Activated CD8-positive, alpha-beta memory T cell treated with anti-CD3 and anti-CD28 coated beads, Interleukin-2, amount 10 ng/mL, durations not matched to agents 7 days and 5 days (primary cell): ENCODE data around the gene KRTAP10-2. TPM values are rescaled to one million over a fixed set of nuclear protein-coding genes. Genes with fewer than 3 reads are reported as not detected.

Experiments used
- ATAC-seq: fragments of 150-1000 bp; cut with Tn5 transposase; one replicate; pipeline ENCODE4 v1.10.0; 2021; ENCODE audit warnings: moderate library complexity
- CTCF ChIA-PET: fragments of 350-600 bp; sonication (Branson Sonifier 250); formaldehyde crosslinking; loops from one replicate; lab custom pipeline; 2021; ENCODE audit warnings: antibody characterized with exemption; lab: Charles Lee
- DNase-seq: peaks from one replicate; pipeline ENCODE4 v3.0.0-alpha.2; 2020
- H3K27ac Mint-ChIP-seq: one replicate; pipeline ENCODE4 v1.8.0; 2021; ENCODE audit warnings: mild to moderate bottlenecking, mixed read lengths
- H3K27me3 Mint-ChIP-seq: one replicate; pipeline ENCODE4 v1.8.0; 2021; ENCODE audit warnings: mixed read lengths
- H3K36me3 Mint-ChIP-seq: one replicate; pipeline ENCODE4 v1.8.0; 2021; ENCODE audit warnings: mild to moderate bottlenecking, mixed read lengths
- H3K4me1 Mint-ChIP-seq: one replicate; pipeline ENCODE4 v1.8.0; 2021; ENCODE audit warnings: mixed read lengths
- H3K4me3 Mint-ChIP-seq: one replicate; pipeline ENCODE4 v1.8.0; 2021; ENCODE audit warnings: mild to moderate bottlenecking, moderate library complexity, mixed read lengths
- H3K9me3 Mint-ChIP-seq: one replicate; pipeline ENCODE4 v1.8.0; 2022; ENCODE audit warnings: low read depth, mixed read lengths
- total RNA-seq, 2 experiments: library from RNA; stranded (reverse); gene quantifications; one replicate each; pipeline ENCODE4 v1.2.3, GENCODE V29; 2021

KRTAP10-2 gene
- total RNA-seq, 2 experiments from 2014 or later: not detected

DNA sequence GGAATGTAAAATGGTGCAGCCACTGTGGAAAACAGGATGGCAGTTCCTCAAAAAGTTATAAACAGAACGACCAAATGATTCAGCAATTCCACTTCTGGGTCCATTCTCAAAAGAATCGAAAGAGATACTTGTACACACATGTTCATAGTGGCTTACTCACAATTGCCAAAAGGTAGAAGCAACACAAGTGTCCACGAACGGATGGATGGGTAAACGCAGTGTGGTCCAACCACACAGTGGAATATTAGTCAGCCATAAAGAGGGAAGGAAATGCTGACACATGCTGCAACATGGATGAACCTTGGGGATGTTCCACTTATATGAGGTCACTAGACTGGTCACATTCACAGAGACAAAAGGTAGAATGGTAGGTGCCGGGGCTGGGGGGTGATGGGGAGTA, 16.6 kb downstream of the KRTAP10-2 start:
- no peak for ATAC-seq
- no peak overlapping the region for H3K4me3 Mint-ChIP-seq
- no peak for DNase-seq
- peaks cover 2% of the 10 kb centered on the region for H3K27me3 Mint-ChIP-seq
- no peaks in the 10 kb centered on the region for H3K4me1 Mint-ChIP-seq
- no peaks in the 10 kb centered on the region for H3K36me3 Mint-ChIP-seq
- CTCF ChIA-PET: no interaction called here
- no peak overlapping the region for H3K27ac Mint-ChIP-seq
- peaks cover 2% of the 10 kb centered on the region for H3K9me3 Mint-ChIP-seq

DNA sequence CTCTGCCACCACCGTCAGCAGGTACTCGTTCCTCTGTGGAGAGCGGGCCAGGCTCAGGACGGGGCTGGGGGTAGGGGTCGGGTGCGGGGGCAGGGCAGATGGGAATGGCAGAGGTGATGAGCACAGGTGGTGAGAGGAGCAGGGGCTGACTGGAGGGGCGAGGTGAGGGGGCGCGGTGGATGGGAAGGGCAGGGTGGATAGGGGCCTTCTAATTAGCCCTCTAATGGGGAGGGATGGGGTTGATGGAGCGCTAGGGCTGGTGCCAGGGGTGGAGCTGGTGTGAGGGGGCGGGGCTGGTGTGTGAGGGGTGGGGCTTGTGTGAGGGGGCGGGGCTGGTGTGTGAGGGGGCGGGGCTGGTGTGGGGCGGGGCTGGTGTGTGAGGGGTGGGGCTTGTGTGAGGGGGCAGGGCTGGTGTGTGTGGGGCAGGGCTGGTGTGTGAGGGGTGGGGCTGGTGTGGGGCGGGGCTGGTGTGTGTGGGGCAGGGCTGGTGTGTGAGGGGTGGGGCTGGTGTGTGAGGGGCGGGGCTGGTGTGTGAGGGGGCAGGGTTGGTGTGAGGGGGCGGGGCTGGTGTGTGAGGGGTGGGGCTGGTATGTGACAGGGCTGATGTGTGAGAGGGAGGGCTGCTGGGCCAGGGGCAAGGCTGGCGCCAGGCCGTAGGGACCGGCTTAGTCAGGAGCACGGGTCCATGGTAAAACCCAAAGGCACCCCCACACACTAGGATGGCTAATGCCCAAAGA, 17.2 kb downstream of the KRTAP10-2 start:
- no peak for DNase-seq
- H3K4me1 Mint-ChIP-seq: no peaks in the 10 kb centered on the region
- H3K4me3 Mint-ChIP-seq: no peak overlapping the region
- ATAC-seq: no peak
- H3K27ac Mint-ChIP-seq: no peak overlapping the region
- H3K27me3 Mint-ChIP-seq: peaks cover 2% of the 10 kb centered on the region
- H3K9me3 Mint-ChIP-seq: peaks cover 2% of the 10 kb centered on the region
- CTCF ChIA-PET: no interaction called here
- no peaks in the 10 kb centered on the region for H3K36me3 Mint-ChIP-seq

GRCh38 chr21:44533121-44533890, 18.0 kb downstream of the KRTAP10-2 start:
- H3K9me3 Mint-ChIP-seq: peaks cover 2% of the 10 kb centered on the region
- H3K4me3 Mint-ChIP-seq: no peak overlapping the region
- peaks cover 2% of the 10 kb centered on the region for H3K27me3 Mint-ChIP-seq
- H3K36me3 Mint-ChIP-seq: no peaks in the 10 kb centered on the region
- no peaks in the 10 kb centered on the region for H3K4me1 Mint-ChIP-seq
- DNase-seq: no peak
- ATAC-seq: no peak
- CTCF ChIA-PET: no interaction called here
- H3K27ac Mint-ChIP-seq: no peak overlapping the region

GRCh38 chr21:44532712-44533111, 18.6 kb downstream of the KRTAP10-2 start:
- H3K4me1 Mint-ChIP-seq: no peaks in the 10 kb centered on the region
- no peak overlapping the region for H3K27ac Mint-ChIP-seq
- DNase-seq (no peak), ATAC-seq (no peak)
- H3K36me3 Mint-ChIP-seq: no peaks in the 10 kb centered on the region
- peaks cover 2% of the 10 kb centered on the region for H3K27me3 Mint-ChIP-seq
- H3K4me3 Mint-ChIP-seq: no peak overlapping the region
- CTCF ChIA-PET: no interaction called here
- H3K9me3 Mint-ChIP-seq: peaks cover 2% of the 10 kb centered on the region

GRCh38 chr21:44531606-44532564, 19.4 kb downstream of the KRTAP10-2 start:
- CTCF ChIA-PET: no interaction called here
- Mint-ChIP-seq H3K36me3 (no peaks in the 10 kb centered on the region), H3K27ac (no peak overlapping the region), H3K4me3 (no peak overlapping the region), H3K9me3 (peaks cover 2% of the 10 kb centered on the region), H3K4me1 (no peaks in the 10 kb centered on the region), H3K27me3 (peaks cover 2% of the 10 kb centered on the region)
- DNase-seq: no peak
- no peak for ATAC-seq

DNA sequence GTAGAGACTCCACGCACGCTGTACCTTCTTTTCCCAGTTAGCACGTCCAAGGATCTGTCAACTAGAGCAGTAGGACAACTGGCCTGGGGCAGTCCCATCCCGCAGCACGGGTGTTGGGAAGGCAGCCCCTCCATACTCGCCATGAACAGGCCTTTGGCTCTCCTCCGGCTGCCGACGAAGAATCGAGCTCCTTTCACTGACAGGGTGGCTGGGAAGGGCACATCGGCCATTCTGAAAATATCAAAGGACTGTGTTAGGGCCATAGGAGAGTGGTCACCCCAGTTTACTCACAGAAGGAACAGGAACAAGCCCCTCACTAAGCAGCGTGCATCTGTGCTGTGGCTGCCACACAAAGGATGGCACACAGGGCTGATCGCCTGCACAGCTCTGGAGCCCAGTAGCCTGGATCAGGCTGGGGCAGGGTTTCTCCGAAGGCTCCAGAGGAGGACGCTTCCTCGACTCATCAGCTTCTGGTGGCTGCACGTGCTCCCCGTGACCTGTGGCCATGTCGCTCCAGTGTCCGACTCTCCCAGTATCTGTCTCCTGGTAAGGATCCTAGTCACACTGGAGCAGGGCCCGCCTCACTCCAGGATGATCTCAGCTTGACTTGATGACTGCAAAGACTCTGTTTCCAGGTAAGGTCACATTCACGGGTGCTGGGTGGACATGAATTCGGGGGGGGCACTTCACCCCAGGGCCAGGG, 20.3 kb downstream of the KRTAP10-2 start:
- no peak for DNase-seq
- peaks cover 2% of the 10 kb centered on the region for H3K9me3 Mint-ChIP-seq
- H3K36me3 Mint-ChIP-seq: no peaks in the 10 kb centered on the region
- no peaks in the 10 kb centered on the region for H3K27me3 Mint-ChIP-seq
- no peak for ATAC-seq
- no peak overlapping the region for H3K4me3 Mint-ChIP-seq
- CTCF ChIA-PET: no interaction called here
- H3K27ac Mint-ChIP-seq: no peak overlapping the region
- no peaks in the 10 kb centered on the region for H3K4me1 Mint-ChIP-seq

- CTCF ChIA-PET: no interaction called here
Observed at GRCh38 chr21:44530221-44530902, 20.9 kb downstream of the KRTAP10-2 start.

DNA sequence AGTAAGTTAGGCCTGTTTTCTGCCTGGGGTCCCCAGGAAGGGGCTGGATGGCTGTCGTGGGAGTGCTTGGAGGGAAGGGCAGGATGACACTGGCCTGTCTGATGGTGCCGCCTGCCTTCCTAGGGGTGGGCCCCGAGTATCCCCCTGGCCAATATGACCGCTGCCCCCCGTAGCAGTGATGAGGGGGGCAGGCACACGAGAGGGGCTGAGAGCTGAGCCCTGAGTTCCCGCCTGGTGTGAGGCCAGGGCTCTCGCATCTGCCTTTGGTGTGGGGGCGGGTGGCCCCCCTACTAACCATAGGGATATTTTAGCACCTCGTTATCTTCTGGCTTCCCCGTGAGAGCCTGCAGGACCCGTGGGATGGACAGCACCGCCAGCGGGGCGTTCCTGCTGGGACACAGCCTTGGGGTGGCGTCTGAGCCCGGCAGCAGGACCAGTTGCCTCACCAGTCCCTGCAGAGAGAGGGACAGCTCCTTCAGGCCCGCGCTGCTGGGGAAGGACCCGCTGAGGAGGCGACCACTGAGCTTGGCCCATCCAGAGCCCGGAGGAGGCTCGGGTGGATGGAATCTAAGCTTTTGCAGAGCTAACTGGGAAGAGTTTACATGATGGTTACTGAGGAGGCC, 21.7 kb downstream of the KRTAP10-2 start:
- H3K27me3 Mint-ChIP-seq: no peaks in the 10 kb centered on the region
- ATAC-seq: no peak
- DNase-seq: no peak
- H3K9me3 Mint-ChIP-seq: peaks cover 2% of the 10 kb centered on the region
- CTCF ChIA-PET: no interaction called here
- H3K27ac Mint-ChIP-seq: no peak overlapping the region
- H3K4me1 Mint-ChIP-seq: no peaks in the 10 kb centered on the region
- H3K4me3 Mint-ChIP-seq: no peak overlapping the region
- no peaks in the 10 kb centered on the region for H3K36me3 Mint-ChIP-seq

More at GRCh38 chr21:44530221-44530902, 20.9 kb downstream of the KRTAP10-2 start:
- peaks cover 2% of the 10 kb centered on the region for H3K9me3 Mint-ChIP-seq
- H3K36me3 Mint-ChIP-seq: no peaks in the 10 kb centered on the region
- no peak overlapping the region for H3K27ac Mint-ChIP-seq
- ATAC-seq (no peak), DNase-seq (no peak)
- no peak overlapping the region for H3K4me3 Mint-ChIP-seq
- no peaks in the 10 kb centered on the region for H3K4me1 Mint-ChIP-seq
- H3K27me3 Mint-ChIP-seq: no peaks in the 10 kb centered on the region

DNA sequence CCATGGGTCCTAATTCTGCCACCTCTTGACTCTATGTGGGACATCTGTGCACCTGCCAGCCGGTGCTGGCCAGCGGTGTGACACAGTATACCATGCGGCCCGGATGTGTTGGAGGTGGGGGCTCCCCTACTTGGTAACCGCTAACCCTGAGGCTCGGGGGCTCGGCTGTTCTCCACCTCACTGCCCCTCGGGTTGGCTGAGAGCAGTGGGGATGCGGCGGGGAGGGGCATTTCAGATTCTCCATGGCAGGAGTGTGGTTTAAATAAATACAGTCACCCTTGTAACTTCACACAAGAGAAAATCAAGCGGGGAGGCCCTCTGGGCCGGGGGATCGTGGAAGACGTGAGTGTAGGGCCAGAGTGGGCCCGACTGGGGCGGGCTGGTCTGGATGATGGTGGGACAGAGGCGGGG, 22.3 kb downstream of the KRTAP10-2 start:
- CTCF ChIA-PET: no interaction called here
- DNase-seq: no peak
- no peaks in the 10 kb centered on the region for H3K4me1 Mint-ChIP-seq
- no peak for ATAC-seq
- no peak overlapping the region for H3K27ac Mint-ChIP-seq
- H3K9me3 Mint-ChIP-seq: no peaks in the 10 kb centered on the region
- no peak overlapping the region for H3K4me3 Mint-ChIP-seq
- H3K36me3 Mint-ChIP-seq: no peaks in the 10 kb centered on the region
- H3K27me3 Mint-ChIP-seq: no peaks in the 10 kb centered on the region

GRCh38 chr21:44528634-44528995, 22.7 kb downstream of the KRTAP10-2 start:
- ATAC-seq: no peak
- DNase-seq: no peak
- CTCF ChIA-PET: no interaction called here
- Mint-ChIP-seq H3K4me1 (no peaks in the 10 kb centered on the region), H3K9me3 (no peaks in the 10 kb centered on the region), H3K27ac (no peak overlapping the region), H3K36me3 (no peaks in the 10 kb centered on the region), H3K27me3 (no peaks in the 10 kb centered on the region), H3K4me3 (no peak overlapping the region)

DNA sequence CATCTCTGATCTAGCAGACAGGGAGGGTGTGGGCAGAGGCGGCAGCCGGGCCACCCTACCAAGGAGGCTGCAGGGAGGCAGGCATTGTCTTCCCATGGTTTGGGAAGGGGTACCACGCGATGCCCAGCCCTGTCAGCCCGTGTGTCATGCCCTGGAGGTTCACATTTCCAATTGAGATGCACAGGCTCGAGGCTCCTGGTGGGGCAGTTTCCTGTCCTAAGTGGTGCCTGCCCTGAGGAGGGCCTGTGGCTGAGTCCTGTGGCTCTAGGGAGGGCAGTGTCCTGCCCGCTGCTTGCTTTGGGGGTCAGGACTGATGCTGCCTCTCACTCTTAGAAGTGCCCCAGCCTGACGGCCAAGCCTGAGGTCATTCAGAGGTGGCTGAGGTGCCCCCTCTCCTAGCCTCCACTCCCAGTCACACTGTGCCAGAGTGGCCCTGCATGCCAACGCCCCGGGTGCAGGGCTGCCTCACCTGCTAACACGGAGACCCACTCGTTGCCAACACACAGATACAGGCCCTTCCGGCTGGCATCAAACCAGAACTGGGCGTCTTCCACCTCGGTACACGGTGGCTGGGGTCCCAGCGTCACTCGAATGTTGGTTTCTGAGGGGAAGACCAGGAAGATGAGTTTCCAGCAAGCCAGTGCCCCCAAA, 23.2 kb downstream of the KRTAP10-2 start:
- H3K27ac Mint-ChIP-seq: no peak overlapping the region
- H3K36me3 Mint-ChIP-seq: no peaks in the 10 kb centered on the region
- CTCF ChIA-PET: no interaction called here
- ATAC-seq: no peak
- no peaks in the 10 kb centered on the region for H3K9me3 Mint-ChIP-seq
- H3K4me3 Mint-ChIP-seq: no peak overlapping the region
- no peak for DNase-seq
- H3K4me1 Mint-ChIP-seq: no peaks in the 10 kb centered on the region
- H3K27me3 Mint-ChIP-seq: no peaks in the 10 kb centered on the region
